ENCODE measurements around the gene ATRNL1.

- TF ChIP-seq CTCF (IDR thresholded peaks at IDR 0.05; ENCODE audit: low read depth, low read length) (no peak), EZH2phosphoT487 (IDR thresholded peaks at IDR 0.05; ENCODE audit: low read depth) (no peak)
Measured at GRCh38 chr10:115580239-115580638, 487.1 kb downstream of the ATRNL1 start.
